NCI-H187 treated with DMSO at 0.1 percent for 48 hours (cell line): ENCODE data around the gene XIST.
"Not testable (repeated sequence)": the region's sequence is repeated elsewhere in the genome, so short reads cannot be mapped to it uniquely, and the experiment has no call there.

Experiments
- DNase-seq: peaks from one replicate; lab custom pipeline; 2025; lab: John Stamatoyannopoulos, UW

Gene XIST

GRCh38 chrX:73804109-73804508 lies 48.4 kb downstream of the XIST start:
- not testable (repeated sequence) for DNase-seq

DNA sequence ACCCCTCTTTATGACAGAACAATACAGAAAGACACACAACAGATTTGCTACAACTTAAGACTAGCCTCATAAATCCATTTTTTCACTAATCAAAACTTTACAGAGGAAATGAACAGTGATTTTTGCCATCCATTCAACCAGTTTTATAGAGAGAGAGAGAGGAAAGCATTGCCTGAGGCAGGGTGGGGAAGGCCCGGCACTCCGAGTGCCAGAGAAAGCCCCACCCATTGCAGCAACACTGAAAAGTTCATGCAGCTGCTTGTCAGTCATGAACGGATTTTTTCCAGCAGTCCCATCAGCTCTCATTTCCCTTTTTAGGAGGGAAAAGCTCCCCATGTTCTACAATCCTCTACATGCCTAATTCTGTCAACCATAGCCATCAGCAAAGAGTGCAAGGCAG lies 52.6 kb downstream of the XIST start:
- no peak for DNase-seq

- not testable (repeated sequence) for DNase-seq
Observed at GRCh38 chrX:73792511-73792910, 60.0 kb downstream of the XIST start.

GRCh38 chrX:73785493-73785892 lies 67.0 kb downstream of the XIST start:
- DNase-seq = no peak
